ENCODE data around the gene SLC25A48. TPM values are rescaled to one million over a fixed set of nuclear protein-coding genes. Genes with fewer than 3 reads are reported as not detected.
"Not testable (repeated sequence)": the region's sequence is repeated elsewhere in the genome, so short reads cannot be mapped to it uniquely, and the experiment has no call there.

Gene SLC25A48
- total RNA-seq, 1 donor from 2014 or later = not detected

GRCh38 chr5:135857630-135858311, 23.3 kb downstream of the SLC25A48 start:
- TF ChIP-seq CTCF (IDR thresholded peaks at IDR 0.05; ENCODE audit: unreplicated experiment) = no peak
- Mint-ChIP-seq H3K27me3 (ENCODE audit: unreplicated experiment) (peaks cover 3% of the 10 kb centered on the region), H3K4me3 (ENCODE audit: unreplicated experiment) (no peak overlapping the region), H3K27ac (ENCODE audit: unreplicated experiment) (no peak overlapping the region), H3K4me1 (ENCODE audit: unreplicated experiment) (no peaks in the 10 kb centered on the region), H3K9me3 (ENCODE audit: unreplicated experiment) (no peaks in the 10 kb centered on the region), H3K36me3 (ENCODE audit: low read depth, unreplicated experiment) (no peaks in the 10 kb centered on the region)
- no peak for DNase-seq (ENCODE audit: low spot score)

- not testable (repeated sequence) for DNase-seq (ENCODE audit: low spot score); H3K4me3 Mint-ChIP-seq (ENCODE audit: unreplicated experiment); H3K27me3 Mint-ChIP-seq (ENCODE audit: unreplicated experiment); H3K27ac Mint-ChIP-seq (ENCODE audit: unreplicated experiment); H3K9me3 Mint-ChIP-seq (ENCODE audit: unreplicated experiment); H3K36me3 Mint-ChIP-seq (ENCODE audit: low read depth, unreplicated experiment); H3K4me1 Mint-ChIP-seq (ENCODE audit: unreplicated experiment)
These were observed 24.7 kb downstream of the SLC25A48 start for GRCh38 chr5:135859186-135859585.

GRCh38 chr5:135859641-135860040, 25.2 kb downstream of the SLC25A48 start:
- Mint-ChIP-seq H3K27ac (ENCODE audit: unreplicated experiment) (no peak overlapping the region), H3K27me3 (ENCODE audit: unreplicated experiment) (peaks cover 3% of the 10 kb centered on the region), H3K4me3 (ENCODE audit: unreplicated experiment) (no peak overlapping the region), H3K9me3 (ENCODE audit: unreplicated experiment) (no peaks in the 10 kb centered on the region), H3K36me3 (ENCODE audit: low read depth, unreplicated experiment) (no peaks in the 10 kb centered on the region), H3K4me1 (ENCODE audit: unreplicated experiment) (no peaks in the 10 kb centered on the region)
- no peak for TF ChIP-seq CTCF (IDR thresholded peaks at IDR 0.05; ENCODE audit: unreplicated experiment)
- no peak for DNase-seq (ENCODE audit: low spot score)

GRCh38 chr5:135861641-135862040, 27.2 kb downstream of the SLC25A48 start:
- no peak overlapping the region for H3K4me3 Mint-ChIP-seq (ENCODE audit: unreplicated experiment)
- H3K36me3 Mint-ChIP-seq (ENCODE audit: low read depth, unreplicated experiment) = no peaks in the 10 kb centered on the region
- no peak overlapping the region for H3K27ac Mint-ChIP-seq (ENCODE audit: unreplicated experiment)
- H3K27me3 Mint-ChIP-seq (ENCODE audit: unreplicated experiment) = peaks cover 3% of the 10 kb centered on the region
- no peak for TF ChIP-seq CTCF (IDR thresholded peaks at IDR 0.05; ENCODE audit: unreplicated experiment)
- no peaks in the 10 kb centered on the region for H3K4me1 Mint-ChIP-seq (ENCODE audit: unreplicated experiment)
- no peak for DNase-seq (ENCODE audit: low spot score)
- no peaks in the 10 kb centered on the region for H3K9me3 Mint-ChIP-seq (ENCODE audit: unreplicated experiment)

GRCh38 chr5:135862086-135862485, 27.6 kb downstream of the SLC25A48 start:
- H3K36me3 Mint-ChIP-seq (ENCODE audit: low read depth, unreplicated experiment) = no peaks in the 10 kb centered on the region
- no peaks in the 10 kb centered on the region for H3K4me1 Mint-ChIP-seq (ENCODE audit: unreplicated experiment)
- peaks cover 3% of the 10 kb centered on the region for H3K27me3 Mint-ChIP-seq (ENCODE audit: unreplicated experiment)
- H3K4me3 Mint-ChIP-seq (ENCODE audit: unreplicated experiment) = no peak overlapping the region
- TF ChIP-seq CTCF (IDR thresholded peaks at IDR 0.05; ENCODE audit: unreplicated experiment) = no peak
- DNase-seq (ENCODE audit: low spot score) = no peak
- no peak overlapping the region for H3K27ac Mint-ChIP-seq (ENCODE audit: unreplicated experiment)
- H3K9me3 Mint-ChIP-seq (ENCODE audit: unreplicated experiment) = no peaks in the 10 kb centered on the region
